GM12878 (cell line): ENCODE measurements around the gene THADA. TPM values are rescaled to one million over a fixed set of nuclear protein-coding genes. Genes with fewer than 3 reads are reported as not detected.

Experiments
- ATAC-seq: fragments of 200-7000 bp; cut with Tn5 transposase; 3 replicates; pipeline ENCODE4 v1.9.1; 2020; ENCODE audit warnings: mild to moderate bottlenecking, moderate library complexity
- BruUV-seq: library from RNA; stranded (reverse); fragments of 400-500 nt; replicated peaks from 2 replicates; lab custom pipeline; 2021; lab: Mats Ljungman, UMichigan
- CTCF ChIA-PET: fragments of 300-600 bp; sonication (Branson Sonifier 250); formaldehyde crosslinking; extraction: SDS; loops from one replicate; lab custom pipeline; 2021; ENCODE audit warnings: inconsistent platforms; lab: Yijun Ruan, JAX
- POLR2A ChIA-PET: fragments of 350-600 bp; formaldehyde crosslinking; extraction: SDS; loops from one replicate; lab custom pipeline; 2021; ENCODE audit warnings: inconsistent platforms; lab: Charles Lee
- RAD21 ChIA-PET: fragments of 300-600 bp; sonication (Branson Sonifier 250); formaldehyde crosslinking; loops from one replicate; lab custom pipeline; 2023; ENCODE audit warnings: antibody characterized with exemption; ENCODE audit not compliant: unreplicated experiment; lab: Charles Lee
- SMC1A ChIA-PET: fragments of 300-600 bp; sonication (Branson Sonifier 250); formaldehyde crosslinking; loops from one replicate; lab custom pipeline; 2023; ENCODE audit not compliant: unreplicated experiment, uncharacterized antibody; lab: Charles Lee
- DNase-seq: peaks from one replicate; pipeline ENCODE4 v3.0.0-alpha.2; 2011; ENCODE audit warnings: low read depth, low spot score
- FAIRE-seq: peaks from 3 replicates; lab custom pipeline; 2011; peaks lifted over from hg19 to GRCh38; lab: Jason Lieb, UNC
- H2AFZ ChIP-seq: 2 replicates; pipeline ENCODE4 v1.6.0; 2011; ENCODE audit warnings: low read depth, low read length, control low read depth; ENCODE audit not compliant: control insufficient read depth
- H3K27ac ChIP-seq: 2 replicates; pipeline ENCODE4 v1.5.1; 2011; ENCODE audit warnings: control low read depth; ENCODE audit not compliant: control insufficient read depth, insufficient read depth
- H3K27me3 ChIP-seq, 2 experiments: replicated peaks in 1 of 2; 2 replicates each; pipeline versions ENCODE4 v1.6.0 to v1.6.1; 2011; ENCODE audit warnings: low read length in 1 of 2; ENCODE audit not compliant: control insufficient read depth in 2 of 2, insufficient read depth in 2 of 2
- H3K36me3 ChIP-seq, 2 experiments: 2 replicates each; pipeline ENCODE4 v1.5.1; 2011; ENCODE audit warnings: low read length in 1 of 2; ENCODE audit not compliant: control insufficient read depth in 2 of 2, insufficient read depth in 2 of 2
- H3K4me1 ChIP-seq: 2 replicates; pipeline ENCODE4 v1.6.1; 2011; ENCODE audit warnings: mild to moderate bottlenecking, low read length, moderate library complexity, mixed read lengths; ENCODE audit not compliant: control insufficient read depth, insufficient read depth
- H3K4me2 ChIP-seq: 2 replicates; pipeline ENCODE4 v1.6.0; 2011; ENCODE audit warnings: control low read depth; ENCODE audit not compliant: control insufficient read depth, insufficient read depth
- H3K4me3 ChIP-seq: fragments of 200-600 bp; sonication (generic); 2 replicates; pipeline ENCODE4 v1.5.1; 2016
- H3K79me2 ChIP-seq: 2 replicates; pipeline ENCODE4 v1.6.0; 2011; ENCODE audit warnings: low read length; ENCODE audit not compliant: control insufficient read depth, insufficient read depth
- H3K9ac ChIP-seq: 2 replicates; pipeline ENCODE4 v1.8.0; 2011; ENCODE audit warnings: low read length, control low read depth, mixed read lengths; ENCODE audit not compliant: control insufficient read depth, insufficient read depth
- H3K9me3 ChIP-seq: replicated peaks from 3 replicates; pipeline ENCODE4 v1.5.1; 2011; ENCODE audit warnings: mild to moderate bottlenecking, low read length; ENCODE audit not compliant: control insufficient read depth, insufficient read depth
- H4K20me1 ChIP-seq: 2 replicates; pipeline ENCODE4 v1.6.0; 2011; ENCODE audit not compliant: control insufficient read depth, insufficient read depth
- BACH1 ChIP-seq: fragments of 450-650 bp; IDR thresholded peaks from 2 replicates; pipeline ENCODE4 v1.6.1; 2017; ENCODE audit warnings: mild to moderate bottlenecking, borderline replicate concordance
- EGR1 ChIP-seq, 2 experiments: IDR thresholded peaks; 1 replicate in 1 of 2; 2 replicates in 1 of 2; pipeline ENCODE4 v1.6.1; 2011 to 2012; ENCODE audit warnings: low read depth in 2 of 2, low read length in 2 of 2, borderline replicate concordance in 1 of 2, mild to moderate bottlenecking in 1 of 2, moderate library complexity in 1 of 2
- JUND ChIP-seq: IDR thresholded peaks from 2 replicates; pipeline ENCODE4 v1.6.1; 2012; ENCODE audit warnings: low read depth, mild to moderate bottlenecking, low read length, improper control_type of control experiment, moderate library complexity
- LARP7 ChIP-seq: fragments of 450-650 bp; IDR thresholded peaks from 2 replicates; pipeline ENCODE4 v1.6.1; 2017; ENCODE audit warnings: mild to moderate bottlenecking
- RAD51 ChIP-seq: fragments of 450-650 bp; IDR thresholded peaks from 2 replicates; pipeline ENCODE4 v1.6.1; 2016; ENCODE audit warnings: moderate library complexity, mild to moderate bottlenecking, inconsistent platforms
- RCOR1 ChIP-seq: conservative IDR thresholded peaks from 2 replicates; pipeline ENCODE4 v1.6.1; 2012; ENCODE audit warnings: low read depth, low read length, improper control_type of control experiment
- SIN3A ChIP-seq: IDR thresholded peaks from 2 replicates; pipeline ENCODE4 v1.6.1; 2012; ENCODE audit warnings: low read depth, low read length, improper control_type of control experiment
- SMC3 ChIP-seq: IDR thresholded peaks from 2 replicates; pipeline ENCODE4 v1.6.1; 2011; ENCODE audit warnings: low read length, improper control_type of control experiment, borderline replicate concordance
- STAT1 ChIP-seq: fragments of 450-650 bp; conservative IDR thresholded peaks from 2 replicates; pipeline ENCODE4 v1.6.1; 2014; ENCODE audit warnings: antibody characterized with exemption, mild to moderate bottlenecking
- TARDBP ChIP-seq: IDR thresholded peaks from 2 replicates; pipeline ENCODE4 v1.6.1; 2016; ENCODE audit warnings: borderline replicate concordance
- YY1 ChIP-seq: IDR thresholded peaks from 2 replicates; pipeline ENCODE4 v1.6.1; 2011; ENCODE audit warnings: low read depth, mild to moderate bottlenecking, low read length
- WGBS: methylation state at CpG from one replicate; pipeline ENCODE4 v1.1.6; 2016; ENCODE audit warnings: low lambda C conversion rate; ENCODE audit not compliant: insufficient replicate concordance, insufficient coverage; ENCODE audit errors: missing lambda C conversion rate; 5-methylcytosine and 5-hydroxymethylcytosine counted together
- in situ Hi-C: fragments of 300-500 bp; cut with MboI; formaldehyde crosslinking; loops from 9 replicates; pipeline ENCODE4 v1.14.3; 2018; ENCODE audit warnings: mixed read lengths
- intact Hi-C: fragments of 100-400 bp; cut with micrococcal nuclease; formaldehyde crosslinking; loops from one replicate; pipeline ENCODE4 v1.14.2; 2022; ENCODE audit not compliant: unreplicated experiment
- polyA plus RNA-seq, 11 experiments: library from polyadenylated mRNA; depleted of rRNA in 4 of 11; unstranded in 6 of 11; stranded (reverse) in 5 of 11; fragments of >200 nt; fragmentation: Nextera tagmentation in 4 of 11; fragmentation: Illumina TruSeq in 1 of 11; extraction: Ambion mirVana in 4 of 11; extraction: Trizol in 1 of 11; gene quantifications; 1 replicate in 1 of 11; 2 replicates in 10 of 11; pipeline versions ENCODE4 v1.2.1 to v1.2.3, GENCODE V29; 2011 to 2016; ENCODE audit warnings: inconsistent platforms in 2 of 11, missing spikeins in 2 of 11, low read depth in 1 of 11
- total RNA-seq, 4 experiments: library from RNA; depleted of rRNA in 3 of 4; stranded (reverse); fragments of >200 nt in 3 of 4; fragmentation: Illumina TruSeq in 1 of 4; extraction: Trizol in 1 of 4; gene quantifications; 2 replicates each; pipeline versions ENCODE4 v1.2.1 to v1.2.3, GENCODE V29; 2013 to 2021
- TF ChIP-seq, protein P1 (sequence below): fragments of 450-650 bp; IDR thresholded peaks from 2 replicates; pipeline ENCODE4 v1.6.1; 2018; ENCODE audit warnings: borderline replicate concordance, mild to moderate bottlenecking; ENCODE audit not compliant: partially characterized antibody
- TF ChIP-seq, protein P2 (sequence below): fragments of 450-650 bp; formaldehyde crosslinking; IDR thresholded peaks from 2 replicates; pipeline ENCODE4 v1.4.0; 2020; ENCODE audit warnings: mild to moderate bottlenecking, moderate library complexity
- TF ChIP-seq, protein P3 (sequence below): IDR thresholded peaks from 2 replicates; pipeline ENCODE4 v1.6.1; 2012; ENCODE audit warnings: improper control_type of control experiment, low read depth, low read length; ENCODE audit not compliant: insufficient replicate concordance

Gene THADA
- total and polyA plus RNA-seq, 10 of the 15 experiments (the other 5 are each of a cell fraction or from before 2014, with no cell fraction given), result 14.6 to 33.2 (median 23.2) TPM

DNA sequence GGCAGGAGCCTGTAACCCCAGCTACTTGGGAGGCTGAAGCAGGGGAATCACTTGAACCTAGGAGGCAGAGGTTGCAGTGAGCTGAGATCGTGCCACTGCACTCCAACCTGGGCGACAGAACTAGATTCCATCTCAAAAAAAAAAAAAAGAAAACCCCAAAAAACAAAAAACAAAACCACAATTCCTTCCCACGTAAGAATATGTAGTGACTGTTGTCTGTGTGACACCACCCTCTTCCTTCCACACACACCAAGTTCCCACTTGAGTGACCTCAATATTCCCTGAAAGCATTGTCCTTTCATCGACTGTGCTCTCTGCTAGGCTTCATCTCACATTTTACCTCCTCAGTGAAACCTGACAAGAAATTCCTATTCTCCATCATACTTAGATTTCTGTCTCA is 8.8 kb upstream of the THADA start:
- 25% methylated on average over 4 of the region's 4 CpGs for WGBS
- ChIA-PET POLR2A (interaction anchor here (0.6 kb wide), 1 partner anchor 86 kb away, joined by 5 read pairs; no protein-coding TSS in a partner anchor), SMC1A (interaction anchor here (0.7 to 0.8 kb wide), 2 partner anchors 660 to 776 kb away, joined by 3 read pairs; no protein-coding TSS in a partner anchor), RAD21 (no interaction called here), CTCF (interaction anchor here (1.2 to 2.6 kb wide), 3 partner anchors 8 to 53 kb away, joined by 3 to 17 read pairs (median 4); no protein-coding TSS in a partner anchor)
- Histone ChIP-seq H2AFZ (no peak overlapping the region), H3K4me1 (no peaks in the 10 kb centered on the region), H3K36me3 (no peaks in the 10 kb centered on the region), H3K4me2 (no peak overlapping the region), H3K9ac (no peak overlapping the region), H3K27ac (no peak overlapping the region), H3K79me2 (no peaks in the 10 kb centered on the region), H3K4me3 (no peak overlapping the region), H4K20me1 (no peaks in the 10 kb centered on the region), H3K27me3 (no peaks in the 10 kb centered on the region), H3K9me3 (no peaks in the 10 kb centered on the region)
- intact Hi-C loops, result no loop called here
- DNase-seq (no peak), ATAC-seq (no peak), FAIRE-seq (no peak)
- in situ Hi-C loops, result no loop called here
- BruUV-seq, result no TSS peak
- TF ChIP-seq LARP7 (no peak), JUND (no peak), STAT1 (no peak), RAD51 (no peak), TARDBP (no peak), RCOR1 (no peak), BACH1 (no peak), SMC3 (no peak), EGR1 (IDR thresholded peaks at IDR 0.05; ENCODE audit: borderline replicate concordance in 1 of 2, low read depth in 2 of 2, low read length in 2 of 2) (no peak), YY1 (no peak), SIN3A (no peak)
- TF ChIP-seq, protein P1, sequence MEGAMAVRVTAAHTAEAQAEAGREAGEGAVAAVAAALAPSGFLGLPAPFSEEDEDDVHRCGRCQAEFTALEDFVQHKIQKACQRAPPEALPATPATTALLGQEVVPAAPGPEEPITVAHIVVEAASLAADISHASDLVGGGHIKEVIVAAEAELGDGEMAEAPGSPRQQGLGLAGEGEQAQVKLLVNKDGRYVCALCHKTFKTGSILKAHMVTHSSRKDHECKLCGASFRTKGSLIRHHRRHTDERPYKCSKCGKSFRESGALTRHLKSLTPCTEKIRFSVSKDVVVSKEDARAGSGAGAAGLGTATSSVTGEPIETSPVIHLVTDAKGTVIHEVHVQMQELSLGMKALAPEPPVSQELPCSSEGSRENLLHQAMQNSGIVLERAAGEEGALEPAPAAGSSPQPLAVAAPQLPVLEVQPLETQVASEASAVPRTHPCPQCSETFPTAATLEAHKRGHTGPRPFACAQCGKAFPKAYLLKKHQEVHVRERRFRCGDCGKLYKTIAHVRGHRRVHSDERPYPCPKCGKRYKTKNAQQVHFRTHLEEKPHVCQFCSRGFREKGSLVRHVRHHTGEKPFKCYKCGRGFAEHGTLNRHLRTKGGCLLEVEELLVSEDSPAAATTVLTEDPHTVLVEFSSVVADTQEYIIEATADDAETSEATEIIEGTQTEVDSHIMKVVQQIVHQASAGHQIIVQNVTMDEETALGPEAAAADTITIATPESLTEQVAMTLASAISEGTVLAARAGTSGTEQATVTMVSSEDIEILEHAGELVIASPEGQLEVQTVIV, result no peak
- TF ChIP-seq, protein P2, sequence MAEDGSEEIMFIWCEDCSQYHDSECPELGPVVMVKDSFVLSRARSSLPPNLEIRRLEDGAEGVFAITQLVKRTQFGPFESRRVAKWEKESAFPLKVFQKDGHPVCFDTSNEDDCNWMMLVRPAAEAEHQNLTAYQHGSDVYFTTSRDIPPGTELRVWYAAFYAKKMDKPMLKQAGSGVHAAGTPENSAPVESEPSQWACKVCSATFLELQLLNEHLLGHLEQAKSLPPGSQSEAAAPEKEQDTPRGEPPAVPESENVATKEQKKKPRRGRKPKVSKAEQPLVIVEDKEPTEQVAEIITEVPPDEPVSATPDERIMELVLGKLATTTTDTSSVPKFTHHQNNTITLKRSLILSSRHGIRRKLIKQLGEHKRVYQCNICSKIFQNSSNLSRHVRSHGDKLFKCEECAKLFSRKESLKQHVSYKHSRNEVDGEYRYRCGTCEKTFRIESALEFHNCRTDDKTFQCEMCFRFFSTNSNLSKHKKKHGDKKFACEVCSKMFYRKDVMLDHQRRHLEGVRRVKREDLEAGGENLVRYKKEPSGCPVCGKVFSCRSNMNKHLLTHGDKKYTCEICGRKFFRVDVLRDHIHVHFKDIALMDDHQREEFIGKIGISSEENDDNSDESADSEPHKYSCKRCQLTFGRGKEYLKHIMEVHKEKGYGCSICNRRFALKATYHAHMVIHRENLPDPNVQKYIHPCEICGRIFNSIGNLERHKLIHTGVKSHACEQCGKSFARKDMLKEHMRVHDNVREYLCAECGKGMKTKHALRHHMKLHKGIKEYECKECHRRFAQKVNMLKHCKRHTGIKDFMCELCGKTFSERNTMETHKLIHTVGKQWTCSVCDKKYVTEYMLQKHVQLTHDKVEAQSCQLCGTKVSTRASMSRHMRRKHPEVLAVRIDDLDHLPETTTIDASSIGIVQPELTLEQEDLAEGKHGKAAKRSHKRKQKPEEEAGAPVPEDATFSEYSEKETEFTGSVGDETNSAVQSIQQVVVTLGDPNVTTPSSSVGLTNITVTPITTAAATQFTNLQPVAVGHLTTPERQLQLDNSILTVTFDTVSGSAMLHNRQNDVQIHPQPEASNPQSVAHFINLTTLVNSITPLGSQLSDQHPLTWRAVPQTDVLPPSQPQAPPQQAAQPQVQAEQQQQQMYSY (CRISPR knock-in tag), result no peak
- TF ChIP-seq, protein P3, sequence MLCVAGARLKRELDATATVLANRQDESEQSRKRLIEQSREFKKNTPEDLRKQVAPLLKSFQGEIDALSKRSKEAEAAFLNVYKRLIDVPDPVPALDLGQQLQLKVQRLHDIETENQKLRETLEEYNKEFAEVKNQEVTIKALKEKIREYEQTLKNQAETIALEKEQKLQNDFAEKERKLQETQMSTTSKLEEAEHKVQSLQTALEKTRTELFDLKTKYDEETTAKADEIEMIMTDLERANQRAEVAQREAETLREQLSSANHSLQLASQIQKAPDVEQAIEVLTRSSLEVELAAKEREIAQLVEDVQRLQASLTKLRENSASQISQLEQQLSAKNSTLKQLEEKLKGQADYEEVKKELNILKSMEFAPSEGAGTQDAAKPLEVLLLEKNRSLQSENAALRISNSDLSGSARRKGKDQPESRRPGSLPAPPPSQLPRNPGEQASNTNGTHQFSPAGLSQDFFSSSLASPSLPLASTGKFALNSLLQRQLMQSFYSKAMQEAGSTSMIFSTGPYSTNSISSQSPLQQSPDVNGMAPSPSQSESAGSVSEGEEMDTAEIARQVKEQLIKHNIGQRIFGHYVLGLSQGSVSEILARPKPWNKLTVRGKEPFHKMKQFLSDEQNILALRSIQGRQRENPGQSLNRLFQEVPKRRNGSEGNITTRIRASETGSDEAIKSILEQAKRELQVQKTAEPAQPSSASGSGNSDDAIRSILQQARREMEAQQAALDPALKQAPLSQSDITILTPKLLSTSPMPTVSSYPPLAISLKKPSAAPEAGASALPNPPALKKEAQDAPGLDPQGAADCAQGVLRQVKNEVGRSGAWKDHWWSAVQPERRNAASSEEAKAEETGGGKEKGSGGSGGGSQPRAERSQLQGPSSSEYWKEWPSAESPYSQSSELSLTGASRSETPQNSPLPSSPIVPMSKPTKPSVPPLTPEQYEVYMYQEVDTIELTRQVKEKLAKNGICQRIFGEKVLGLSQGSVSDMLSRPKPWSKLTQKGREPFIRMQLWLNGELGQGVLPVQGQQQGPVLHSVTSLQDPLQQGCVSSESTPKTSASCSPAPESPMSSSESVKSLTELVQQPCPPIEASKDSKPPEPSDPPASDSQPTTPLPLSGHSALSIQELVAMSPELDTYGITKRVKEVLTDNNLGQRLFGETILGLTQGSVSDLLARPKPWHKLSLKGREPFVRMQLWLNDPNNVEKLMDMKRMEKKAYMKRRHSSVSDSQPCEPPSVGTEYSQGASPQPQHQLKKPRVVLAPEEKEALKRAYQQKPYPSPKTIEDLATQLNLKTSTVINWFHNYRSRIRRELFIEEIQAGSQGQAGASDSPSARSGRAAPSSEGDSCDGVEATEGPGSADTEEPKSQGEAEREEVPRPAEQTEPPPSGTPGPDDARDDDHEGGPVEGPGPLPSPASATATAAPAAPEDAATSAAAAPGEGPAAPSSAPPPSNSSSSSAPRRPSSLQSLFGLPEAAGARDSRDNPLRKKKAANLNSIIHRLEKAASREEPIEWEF, result no peak
